Mesenchymal stem cell (in vitro differentiated cells and primary cell): ENCODE measurements around the gene ZYG11A.
"Not testable (repeated sequence)": the region's sequence is repeated elsewhere in the genome, so short reads cannot be mapped to it uniquely, and the experiment has no call there.

Source experiments
- DNase-seq: peaks from one replicate; pipeline ENCODE4 v3.0.0-alpha.2; 2013
- H2AFZ ChIP-seq: one replicate; pipeline ENCODE4 v1.6.1; 2013; ENCODE audit warnings: low read depth, mild to moderate bottlenecking, control low read depth, inconsistent platforms, low read length, moderate library complexity
- H2AK5ac ChIP-seq: 2 replicates; pipeline ENCODE4 v1.6.1; 2013; ENCODE audit warnings: low read length, moderate library complexity, mild to moderate bottlenecking, inconsistent platforms; ENCODE audit not compliant: severe bottlenecking
- H2BK120ac ChIP-seq: one replicate; pipeline ENCODE4 v1.6.1; 2013; ENCODE audit warnings: low read depth, mild to moderate bottlenecking, inconsistent platforms, low read length, moderate library complexity
- H2BK12ac ChIP-seq, 2 experiments: one replicate each; pipeline ENCODE4 v1.6.1; 2013; ENCODE audit warnings: inconsistent platforms in 2 of 2, low read length in 2 of 2, mild to moderate bottlenecking in 2 of 2, moderate library complexity in 2 of 2, control low read depth in 1 of 2
- H2BK15ac ChIP-seq: one replicate; pipeline ENCODE4 v1.6.1; 2013; ENCODE audit warnings: mild to moderate bottlenecking, low read depth, inconsistent platforms; ENCODE audit not compliant: poor library complexity, severe bottlenecking
- H2BK5ac ChIP-seq: 2 replicates; pipeline ENCODE4 v1.6.1; 2013; ENCODE audit warnings: low read depth, mild to moderate bottlenecking, low read length, control low read depth, inconsistent platforms; ENCODE audit not compliant: poor library complexity, severe bottlenecking
- H3K14ac ChIP-seq, 2 experiments: one replicate each; pipeline ENCODE4 v1.6.1; 2013; ENCODE audit warnings: inconsistent platforms in 2 of 2, low read length in 2 of 2, control low read depth in 1 of 2, mild to moderate bottlenecking in 1 of 2, moderate library complexity in 1 of 2
- H3K18ac ChIP-seq, 2 experiments: one replicate each; pipeline ENCODE4 v1.6.1; 2013; ENCODE audit warnings: inconsistent platforms in 2 of 2, low read length in 2 of 2, control low read depth in 1 of 2, low read depth in 1 of 2, mild to moderate bottlenecking in 1 of 2
- H3K23ac ChIP-seq, 2 experiments: one replicate each; pipeline ENCODE4 v1.6.1; 2013; ENCODE audit warnings: inconsistent platforms in 2 of 2, low read length in 2 of 2, mild to moderate bottlenecking in 2 of 2, moderate library complexity in 2 of 2, control low read depth in 1 of 2
- H3K27ac ChIP-seq: 2 replicates; pipeline ENCODE4 v1.5.1; 2013; ENCODE audit warnings: mild to moderate bottlenecking, moderate library complexity, low read length, control low read depth, inconsistent platforms; ENCODE audit not compliant: poor library complexity, severe bottlenecking
- H3K27me3 ChIP-seq, 2 experiments: 2 replicates each; pipeline versions ENCODE4 v1.6.1 to v1.7.0; 2013; ENCODE audit warnings: low read length in 2 of 2, mild to moderate bottlenecking in 2 of 2, moderate library complexity in 2 of 2, control low read depth in 1 of 2, inconsistent platforms in 1 of 2; ENCODE audit not compliant: control insufficient read depth in 1 of 2, insufficient read depth in 1 of 2
- H3K36me3 ChIP-seq, 2 experiments: 2 replicates each; pipeline versions ENCODE4 v1.6.1 to v1.7.0; 2013; ENCODE audit warnings: low read length in 2 of 2, control low read depth in 1 of 2, inconsistent platforms in 1 of 2, low read depth in 1 of 2, mild to moderate bottlenecking in 1 of 2; ENCODE audit not compliant: insufficient read depth in 2 of 2, control insufficient read depth in 1 of 2
- H3K4ac ChIP-seq, 2 experiments: one replicate each; pipeline ENCODE4 v1.6.1; 2013; ENCODE audit warnings: inconsistent platforms in 2 of 2, low read length in 2 of 2, mild to moderate bottlenecking in 2 of 2, moderate library complexity in 2 of 2, control low read depth in 1 of 2, low read depth in 1 of 2
- H3K4me1 ChIP-seq: 2 replicates; pipeline ENCODE4 v1.6.1; 2013; ENCODE audit warnings: low read depth, low read length, control low read depth; ENCODE audit not compliant: control insufficient read depth, insufficient read depth
- H3K4me2 ChIP-seq: 2 replicates; pipeline ENCODE4 v1.6.1; 2013; ENCODE audit warnings: low read length, mild to moderate bottlenecking, inconsistent platforms; ENCODE audit not compliant: poor library complexity, severe bottlenecking
- H3K4me3 ChIP-seq, 2 experiments: 2 replicates each; pipeline versions ENCODE4 v1.5.1 to v1.7.0; 2013; ENCODE audit warnings: low read length in 2 of 2, mild to moderate bottlenecking in 2 of 2, control low read depth in 1 of 2, low read depth in 1 of 2; ENCODE audit not compliant: insufficient read depth in 1 of 2
- H3K79me1 ChIP-seq: replicated peaks from 2 replicates; pipeline ENCODE4 v1.6.1; 2013; ENCODE audit warnings: mild to moderate bottlenecking, control low read depth, low read length, inconsistent platforms; ENCODE audit not compliant: poor library complexity, severe bottlenecking
- H3K9ac ChIP-seq: 2 replicates; pipeline ENCODE4 v1.7.0; 2013; ENCODE audit warnings: mild to moderate bottlenecking, low read length, moderate library complexity
- H3K9me3 ChIP-seq: 2 replicates; pipeline ENCODE4 v1.7.0; 2013; ENCODE audit warnings: mild to moderate bottlenecking, low read length; ENCODE audit not compliant: control insufficient read depth
- H4K8ac ChIP-seq: one replicate; pipeline ENCODE4 v1.6.1; 2013; ENCODE audit warnings: inconsistent platforms, mild to moderate bottlenecking, low read length, moderate library complexity
- H4K91ac ChIP-seq: one replicate; pipeline ENCODE4 v1.6.1; 2013; ENCODE audit warnings: mild to moderate bottlenecking, low read length, inconsistent platforms
- WGBS: methylation state at CpG from one replicate; pipeline ENCODE4 v1.1.7; 2013; ENCODE audit warnings: mixed read lengths; 5-methylcytosine and 5-hydroxymethylcytosine counted together

The ZYG11A gene

DNA sequence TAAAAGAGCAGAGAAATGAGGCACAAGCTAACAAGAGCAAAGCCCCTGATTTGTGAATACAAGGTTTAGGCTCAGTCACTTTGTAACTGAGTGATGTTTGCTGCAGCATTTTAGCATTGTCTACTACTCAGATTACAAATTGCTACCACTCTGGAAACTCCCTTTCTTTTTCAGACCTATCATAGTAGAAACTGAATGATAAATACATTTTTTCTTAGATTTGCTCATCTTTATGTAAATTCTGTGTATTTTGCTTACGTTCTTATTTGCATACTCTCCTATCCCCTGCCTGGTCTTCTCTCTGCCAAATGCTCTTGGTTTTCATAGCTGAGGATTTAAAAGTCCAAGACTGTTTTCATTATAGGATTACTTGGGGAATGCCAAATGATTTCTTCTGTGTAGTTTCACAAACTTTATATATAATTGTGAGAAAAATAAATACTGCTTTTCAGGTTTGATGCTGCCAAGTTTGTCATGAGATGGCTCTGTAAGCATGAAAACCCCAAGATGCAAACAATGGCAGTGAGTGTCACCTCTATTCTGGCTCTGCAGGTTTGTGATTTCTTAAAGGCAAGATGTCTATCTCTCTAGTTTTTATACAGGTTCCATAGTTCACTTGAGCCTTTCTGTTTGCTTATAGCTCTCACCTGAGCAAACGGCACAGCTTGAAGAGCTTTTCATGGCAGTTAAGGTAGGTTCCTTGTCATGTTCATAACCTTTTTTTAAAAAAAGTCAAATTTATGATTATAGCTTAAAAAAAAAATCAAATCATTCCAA lies 24.7 kb downstream of the ZYG11A start:
- Histone ChIP-seq H3K27ac (no peak overlapping the region), H3K23ac (no peak overlapping the region), H3K4me1 (no peaks in the 10 kb centered on the region), H4K8ac (no peak overlapping the region), H3K4me3 (no peak overlapping the region), H3K79me1 (no peaks in the 10 kb centered on the region), H2AK5ac (no peak overlapping the region), H2BK120ac (no peak overlapping the region), H2BK15ac (no peak overlapping the region), H3K27me3 (no peaks in the 10 kb centered on the region), H3K4me2 (no peak overlapping the region), H2AFZ (no peak overlapping the region), H3K9ac (no peak overlapping the region), H2BK5ac (no peak overlapping the region), H3K18ac (no peak overlapping the region), H3K14ac (no peak overlapping the region), H3K36me3 (no peaks in the 10 kb centered on the region), H3K4ac (no peak overlapping the region), H4K91ac (no peak overlapping the region), H2BK12ac (no peak overlapping the region), H3K9me3 (no peaks in the 10 kb centered on the region)
- no peak for DNase-seq
- no CpG with 5 or more reads among the region's 2 CpGs for WGBS

- not testable (repeated sequence) for H2BK15ac ChIP-seq, H3K79me1 ChIP-seq, H2BK12ac ChIP-seq, H3K18ac ChIP-seq, H3K14ac ChIP-seq, H3K9me3 ChIP-seq, DNase-seq, H3K27me3 ChIP-seq, H2AFZ ChIP-seq, H3K4ac ChIP-seq, H3K4me1 ChIP-seq, H2BK120ac ChIP-seq, H3K27ac ChIP-seq, H3K4me2 ChIP-seq, H3K36me3 ChIP-seq, H3K23ac ChIP-seq, H4K91ac ChIP-seq, H2AK5ac ChIP-seq, H2BK5ac ChIP-seq, H3K4me3 ChIP-seq, H3K9ac ChIP-seq, H4K8ac ChIP-seq
- 97% methylated on average over 9 of the region's 29 CpGs for WGBS
These were observed 27.2 kb downstream of the ZYG11A start for GRCh38 chr1:52869727-52870126.

GRCh38 chr1:52876843-52877242 lies 34.3 kb downstream of the ZYG11A start:
- Histone ChIP-seq H3K9ac (no peak overlapping the region), H2AFZ (no peak overlapping the region), H3K79me1 (no peaks in the 10 kb centered on the region), H3K36me3 (no peaks in the 10 kb centered on the region), H4K91ac (no peak overlapping the region), H3K4me2 (no peak overlapping the region), H2BK5ac (no peak overlapping the region), H3K4ac (no peak overlapping the region), H3K27me3 (no peaks in the 10 kb centered on the region), H3K27ac (no peak overlapping the region), H3K23ac (no peak overlapping the region), H4K8ac (no peak overlapping the region), H2AK5ac (no peak overlapping the region), H3K4me3 (no peak overlapping the region), H3K4me1 (peaks cover 3% of the 10 kb centered on the region), H2BK12ac (no peak overlapping the region), H2BK120ac (no peak overlapping the region), H3K18ac (no peak overlapping the region), H3K14ac (no peak overlapping the region), H2BK15ac (no peak overlapping the region), H3K9me3 (no peaks in the 10 kb centered on the region)
- 67% methylated on average over 1 of the region's 2 CpGs for WGBS
- peak; percentile 30 for DNase-seq

GRCh38 chr1:52877554-52877953 lies 35.0 kb downstream of the ZYG11A start:
- 80% methylated on average over 2 of the region's 3 CpGs for WGBS
- Histone ChIP-seq H2BK12ac (no peak overlapping the region), H3K18ac (no peak overlapping the region), H3K4ac (no peak overlapping the region), H3K14ac (no peak overlapping the region), H3K4me3 (no peak overlapping the region), H2AFZ (no peak overlapping the region), H3K27ac (no peak overlapping the region), H4K91ac (no peak overlapping the region), H3K4me1 (peaks cover 3% of the 10 kb centered on the region), H3K4me2 (no peak overlapping the region), H2BK15ac (no peak overlapping the region), H2BK120ac (no peak overlapping the region), H3K23ac (no peak overlapping the region), H2AK5ac (no peak overlapping the region), H2BK5ac (no peak overlapping the region), H3K79me1 (no peaks in the 10 kb centered on the region), H3K36me3 (no peaks in the 10 kb centered on the region), H4K8ac (no peak overlapping the region), H3K27me3 (no peaks in the 10 kb centered on the region), H3K9me3 (no peaks in the 10 kb centered on the region), H3K9ac (no peak overlapping the region)
- DNase-seq = peak; percentile 67
